ENCODE measurements around the gene STPG2.

DNA sequence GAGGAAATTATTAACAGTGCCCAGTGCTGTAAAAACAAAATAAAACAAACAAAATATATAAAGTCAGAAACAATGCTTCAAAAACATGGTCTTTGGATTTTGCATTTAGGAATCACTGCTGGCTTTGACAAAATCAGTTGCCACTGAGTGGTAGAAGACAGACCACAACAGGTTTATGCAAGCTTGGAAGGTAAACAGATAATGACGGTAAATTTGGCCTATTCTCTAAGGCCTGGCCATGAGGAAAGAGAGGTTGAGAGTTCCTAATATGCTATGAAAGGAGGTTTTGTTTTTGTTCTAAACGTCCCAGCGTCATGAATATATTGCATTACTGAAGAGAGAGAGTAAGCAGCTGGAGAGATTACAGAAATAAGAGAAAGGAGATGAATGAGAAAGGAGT is 629.4 kb downstream of the STPG2 start:
- TF ChIP-seq, protein P1, sequence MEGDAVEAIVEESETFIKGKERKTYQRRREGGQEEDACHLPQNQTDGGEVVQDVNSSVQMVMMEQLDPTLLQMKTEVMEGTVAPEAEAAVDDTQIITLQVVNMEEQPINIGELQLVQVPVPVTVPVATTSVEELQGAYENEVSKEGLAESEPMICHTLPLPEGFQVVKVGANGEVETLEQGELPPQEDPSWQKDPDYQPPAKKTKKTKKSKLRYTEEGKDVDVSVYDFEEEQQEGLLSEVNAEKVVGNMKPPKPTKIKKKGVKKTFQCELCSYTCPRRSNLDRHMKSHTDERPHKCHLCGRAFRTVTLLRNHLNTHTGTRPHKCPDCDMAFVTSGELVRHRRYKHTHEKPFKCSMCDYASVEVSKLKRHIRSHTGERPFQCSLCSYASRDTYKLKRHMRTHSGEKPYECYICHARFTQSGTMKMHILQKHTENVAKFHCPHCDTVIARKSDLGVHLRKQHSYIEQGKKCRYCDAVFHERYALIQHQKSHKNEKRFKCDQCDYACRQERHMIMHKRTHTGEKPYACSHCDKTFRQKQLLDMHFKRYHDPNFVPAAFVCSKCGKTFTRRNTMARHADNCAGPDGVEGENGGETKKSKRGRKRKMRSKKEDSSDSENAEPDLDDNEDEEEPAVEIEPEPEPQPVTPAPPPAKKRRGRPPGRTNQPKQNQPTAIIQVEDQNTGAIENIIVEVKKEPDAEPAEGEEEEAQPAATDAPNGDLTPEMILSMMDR (conservative IDR thresholded peaks at IDR 0.05): no peak
- TF ChIP-seq EZH2 (IDR thresholded peaks at IDR 0.05; ENCODE audit: low read depth): no peak
